BLaER1 treated with 17β-estradiol and CSF1 and Interleukin-3, amounts not matched to agents 10 nM and 100 nM (cell line): ENCODE measurements around the gene FIGN.

Experiments used
- H3K27ac ChIP-seq, 11 experiments: shearing (Covaris generic); formaldehyde crosslinking; 2 replicates each; pipeline ENCODE4 v1.8.1; 2022
- H3K27me3 ChIP-seq, 11 experiments: shearing (Covaris generic); formaldehyde crosslinking; 2 replicates each; pipeline ENCODE4 v1.8.1; 2022
- H3K36me3 ChIP-seq, 11 experiments: shearing (Covaris generic); formaldehyde crosslinking; 2 replicates each; pipeline ENCODE4 v1.8.1; 2022
- H3K4me1 ChIP-seq, 10 experiments: shearing (Covaris generic); formaldehyde crosslinking; 2 replicates each; pipeline ENCODE4 v1.8.1; 2022
- H3K4me2 ChIP-seq, 11 experiments: shearing (Covaris generic); formaldehyde crosslinking; 2 replicates each; pipeline ENCODE4 v1.8.1; 2022
- H3K4me3 ChIP-seq, 10 experiments: shearing (Covaris generic); formaldehyde crosslinking; 2 replicates each; pipeline ENCODE4 v1.8.1; 2022
- H3K9ac ChIP-seq, 11 experiments: shearing (Covaris generic); formaldehyde crosslinking; 2 replicates each; pipeline ENCODE4 v1.8.1; 2022
- H3K9me3 ChIP-seq, 11 experiments: shearing (Covaris generic); formaldehyde crosslinking; replicated peaks in 1 of 11; 2 replicates each; pipeline ENCODE4 v1.8.1; 2022
- H4K20me1 ChIP-seq, 11 experiments: shearing (Covaris generic); formaldehyde crosslinking; 2 replicates each; pipeline ENCODE4 v1.8.1; 2022
- Cebpa-rat ChIP-seq, 11 experiments: shearing (Covaris generic); IDR thresholded peaks; 2 replicates each; pipeline ENCODE4 v1.8.1; 2022

FIGN gene

GRCh38 chr2:163572850-163573249 lies 163.0 kb downstream of the FIGN start:
- H3K9me3 ChIP-seq = no peaks in the 10 kb centered on the region
- no peak overlapping the region for H3K9ac ChIP-seq
- H3K27ac ChIP-seq = no peak overlapping the region
- TF ChIP-seq Cebpa-rat (IDR thresholded peaks at IDR 0.05) = no peak
- no peaks in the 10 kb centered on the region for H3K27me3 ChIP-seq
- no peak overlapping the region for H3K4me3 ChIP-seq
- H3K4me1 ChIP-seq = no peaks in the 10 kb centered on the region
- no peaks in the 10 kb centered on the region for H4K20me1 ChIP-seq
- H3K36me3 ChIP-seq = no peaks in the 10 kb centered on the region
- no peak overlapping the region for H3K4me2 ChIP-seq

- Histone ChIP-seq H3K4me2 (no peak overlapping the region), H3K9ac (no peak overlapping the region), H3K27me3 (no peaks in the 10 kb centered on the region), H4K20me1 (no peaks in the 10 kb centered on the region), H3K36me3 (no peaks in the 10 kb centered on the region), H3K27ac (no peak overlapping the region), H3K4me1 (no peaks in the 10 kb centered on the region), H3K9me3 (no peaks in the 10 kb centered on the region), H3K4me3 (no peak overlapping the region)
- no peak for TF ChIP-seq Cebpa-rat (IDR thresholded peaks at IDR 0.05)
Measured at GRCh38 chr2:163571423-163572102, 164.2 kb downstream of the FIGN start.

GRCh38 chr2:163570391-163570790 lies 165.4 kb downstream of the FIGN start:
- Histone ChIP-seq H3K4me3 (no peak overlapping the region), H3K27me3 (no peaks in the 10 kb centered on the region), H4K20me1 (no peaks in the 10 kb centered on the region), H3K4me2 (no peak overlapping the region), H3K36me3 (no peaks in the 10 kb centered on the region), H3K9ac (no peak overlapping the region), H3K4me1 (no peaks in the 10 kb centered on the region), H3K9me3 (no peaks in the 10 kb centered on the region), H3K27ac (no peak overlapping the region)
- TF ChIP-seq Cebpa-rat (IDR thresholded peaks at IDR 0.05) = no peak

GRCh38 chr2:163565192-163565591 lies 170.6 kb downstream of the FIGN start:
- Histone ChIP-seq H3K4me3 (no peak overlapping the region), H3K27ac (no peak overlapping the region), H4K20me1 (no peaks in the 10 kb centered on the region), H3K9ac (no peak overlapping the region), H3K27me3 (no peaks in the 10 kb centered on the region), H3K4me1 (no peaks in the 10 kb centered on the region), H3K9me3 (no peaks in the 10 kb centered on the region), H3K4me2 (no peak overlapping the region), H3K36me3 (no peaks in the 10 kb centered on the region)
- TF ChIP-seq Cebpa-rat (IDR thresholded peaks at IDR 0.05) = no peak

- Histone ChIP-seq H3K27ac (no peak overlapping the region), H3K4me1 (no peaks in the 10 kb centered on the region), H3K36me3 (no peaks in the 10 kb centered on the region), H3K27me3 (no peaks in the 10 kb centered on the region), H4K20me1 (no peaks in the 10 kb centered on the region), H3K9me3 (no peaks in the 10 kb centered on the region), H3K4me3 (no peak overlapping the region), H3K9ac (no peak overlapping the region), H3K4me2 (no peak overlapping the region)
- no peak for TF ChIP-seq Cebpa-rat (IDR thresholded peaks at IDR 0.05)
Measured at GRCh38 chr2:163564236-163564635, 171.6 kb downstream of the FIGN start.

- Histone ChIP-seq H3K4me3 (no peak overlapping the region), H3K27me3 (no peaks in the 10 kb centered on the region), H3K4me2 (no peak overlapping the region), H3K36me3 (no peaks in the 10 kb centered on the region), H4K20me1 (no peaks in the 10 kb centered on the region), H3K27ac (no peak overlapping the region), H3K9me3 (peaks cover 0 to 5% (median 0%) of the 10 kb centered on the region in 11 experiments; a peak in 2 of 22 replicates), H3K4me1 (no peaks in the 10 kb centered on the region), H3K9ac (no peak overlapping the region)
- no peak for TF ChIP-seq Cebpa-rat (IDR thresholded peaks at IDR 0.05)
Measured at GRCh38 chr2:163563336-163563735, 172.5 kb downstream of the FIGN start.

- peaks cover 0 to 32% (median 26%) of the 10 kb centered on the region in 10 experiments; a peak in 14 of 20 replicates for H3K4me1 ChIP-seq
- no peak overlapping the region for H3K4me3 ChIP-seq
- H3K4me2 ChIP-seq = no peak overlapping the region
Measured at GRCh38 chr2:163558251-163559021, 177.4 kb downstream of the FIGN start.

GRCh38 chr2:163556511-163556910 lies 179.3 kb downstream of the FIGN start:
- no peaks in the 10 kb centered on the region for H3K27me3 ChIP-seq
- no peak for TF ChIP-seq Cebpa-rat (IDR thresholded peaks at IDR 0.05)

More at GRCh38 chr2:163558251-163559021, 177.4 kb downstream of the FIGN start:
- TF ChIP-seq Cebpa-rat (IDR thresholded peaks at IDR 0.05) = no peak
- H3K27ac ChIP-seq = no peak overlapping the region
- no peaks in the 10 kb centered on the region for H3K27me3 ChIP-seq
- H3K9me3 ChIP-seq = peaks cover 0 to 15% (median 0%) of the 10 kb centered on the region in 11 experiments; a peak in 3 of 22 replicates
- no peaks in the 10 kb centered on the region for H4K20me1 ChIP-seq
- no peaks in the 10 kb centered on the region for H3K36me3 ChIP-seq
- no peak overlapping the region for H3K9ac ChIP-seq

GRCh38 chr2:163554864-163555263 lies 180.9 kb downstream of the FIGN start:
- Histone ChIP-seq H4K20me1 (no peaks in the 10 kb centered on the region), H3K4me1 (peaks cover 0 to 33% (median 26%) of the 10 kb centered on the region in 10 experiments; a peak in 14 of 20 replicates), H3K4me3 (no peak overlapping the region), H3K4me2 (peak overlapping the region in 8 of 11 experiments; percentile 33 to 71 (median 58); a peak in 15 of 22 replicates), H3K9me3 (peaks cover 0 to 15% (median 0%) of the 10 kb centered on the region in 11 experiments; a peak in 3 of 22 replicates), H3K36me3 (no peaks in the 10 kb centered on the region), H3K27ac (no peak overlapping the region), H3K27me3 (no peaks in the 10 kb centered on the region), H3K9ac (no peak overlapping the region)
- no peak for TF ChIP-seq Cebpa-rat (IDR thresholded peaks at IDR 0.05)

More at GRCh38 chr2:163556511-163556910, 179.3 kb downstream of the FIGN start:
- Histone ChIP-seq H3K4me1 (peaks cover 0 to 33% (median 26%) of the 10 kb centered on the region in 10 experiments; a peak in 14 of 20 replicates), H3K36me3 (no peaks in the 10 kb centered on the region), H3K9me3 (peaks cover 0 to 15% (median 0%) of the 10 kb centered on the region in 11 experiments; a peak in 3 of 22 replicates), H3K4me3 (no peak overlapping the region), H3K27ac (no peak overlapping the region), H3K9ac (no peak overlapping the region), H4K20me1 (no peaks in the 10 kb centered on the region), H3K4me2 (peak overlapping the region in 4 of 11 experiments; percentile 59 to 71 (median 63); a peak in 7 of 22 replicates)
